Hepatocyte (in vitro differentiated cells): ENCODE measurements around the gene MXD4.

Experiments used
- EZH2 ChIP-seq: fragments of 200-600 bp; sonication (generic); IDR thresholded peaks from 2 replicates; pipeline ENCODE4 v1.6.1; 2016; ENCODE audit warnings: antibody characterized with exemption, mild to moderate bottlenecking, borderline replicate concordance
- TF ChIP-seq, protein P1 (sequence below): fragments of 200-600 bp; sonication (generic); IDR thresholded peaks from 2 replicates; pipeline ENCODE4 v1.5.1; 2016; ENCODE audit warnings: antibody characterized with exemption, mild to moderate bottlenecking; ENCODE audit not compliant: poor library complexity

- TF ChIP-seq, protein P1, sequence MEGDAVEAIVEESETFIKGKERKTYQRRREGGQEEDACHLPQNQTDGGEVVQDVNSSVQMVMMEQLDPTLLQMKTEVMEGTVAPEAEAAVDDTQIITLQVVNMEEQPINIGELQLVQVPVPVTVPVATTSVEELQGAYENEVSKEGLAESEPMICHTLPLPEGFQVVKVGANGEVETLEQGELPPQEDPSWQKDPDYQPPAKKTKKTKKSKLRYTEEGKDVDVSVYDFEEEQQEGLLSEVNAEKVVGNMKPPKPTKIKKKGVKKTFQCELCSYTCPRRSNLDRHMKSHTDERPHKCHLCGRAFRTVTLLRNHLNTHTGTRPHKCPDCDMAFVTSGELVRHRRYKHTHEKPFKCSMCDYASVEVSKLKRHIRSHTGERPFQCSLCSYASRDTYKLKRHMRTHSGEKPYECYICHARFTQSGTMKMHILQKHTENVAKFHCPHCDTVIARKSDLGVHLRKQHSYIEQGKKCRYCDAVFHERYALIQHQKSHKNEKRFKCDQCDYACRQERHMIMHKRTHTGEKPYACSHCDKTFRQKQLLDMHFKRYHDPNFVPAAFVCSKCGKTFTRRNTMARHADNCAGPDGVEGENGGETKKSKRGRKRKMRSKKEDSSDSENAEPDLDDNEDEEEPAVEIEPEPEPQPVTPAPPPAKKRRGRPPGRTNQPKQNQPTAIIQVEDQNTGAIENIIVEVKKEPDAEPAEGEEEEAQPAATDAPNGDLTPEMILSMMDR: no peak
- no peak for TF ChIP-seq EZH2
Measured at GRCh38 chr4:2268357-2269205, 6.7 kb upstream of the MXD4 start.
